ENCODE measurements around the gene PRPH. TPM values are rescaled to one million over a fixed set of nuclear protein-coding genes. Genes with fewer than 3 reads are reported as not detected.

PRPH gene
- total and polyA plus RNA-seq, 2 of the 13 experiments (the other 11 are each of a cell fraction or from before 2014, with no cell fraction given), result 0.12 TPM; not detected in 1

DNA sequence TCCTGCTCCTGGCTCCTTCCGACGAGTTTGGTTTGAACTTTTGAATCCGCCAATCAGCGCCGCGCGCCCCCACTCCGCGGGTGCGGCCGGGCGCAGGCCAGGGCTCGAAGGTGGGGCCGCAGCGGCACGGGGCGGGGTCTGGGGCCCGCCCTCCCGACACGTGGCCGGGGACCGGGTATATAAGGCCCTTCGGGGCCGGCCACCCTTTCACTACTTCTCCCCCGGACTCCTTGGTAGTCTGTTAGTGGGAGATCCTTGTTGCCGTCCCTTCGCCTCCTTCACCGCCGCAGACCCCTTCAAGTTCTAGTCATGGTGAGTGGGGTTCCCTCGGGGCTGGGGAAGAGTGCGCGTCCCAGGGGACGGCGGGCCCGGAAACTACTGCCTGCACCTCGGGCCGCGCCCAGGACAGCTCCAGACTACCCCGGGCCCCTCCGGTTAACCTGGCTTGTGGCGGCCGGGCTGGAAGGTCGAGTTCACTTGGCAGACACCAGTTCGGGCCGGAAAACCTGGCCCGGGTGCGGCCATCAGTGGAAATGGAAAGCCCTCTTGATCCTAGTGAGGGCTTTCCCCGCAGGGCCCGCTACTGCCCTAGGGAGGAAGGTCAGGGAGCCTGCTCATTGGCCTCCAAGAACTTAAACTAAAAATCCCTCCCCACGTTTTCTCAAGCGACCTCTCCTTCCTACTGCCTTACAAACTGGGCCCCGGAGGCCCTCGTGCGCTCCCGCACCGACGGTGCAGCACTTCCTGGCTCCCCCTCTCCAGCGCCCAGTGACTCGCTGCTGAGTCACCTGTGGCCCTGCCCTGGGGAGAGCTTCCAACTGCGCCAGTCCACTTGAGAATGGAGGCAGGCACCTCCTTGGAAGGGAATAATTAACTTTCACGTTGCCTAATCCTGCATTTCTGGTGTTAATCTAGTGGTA, 29.8 kb upstream of the PRPH start, which contains the start of gene TUBA1C (continued):
- TF ChIP-seq, protein P1, sequence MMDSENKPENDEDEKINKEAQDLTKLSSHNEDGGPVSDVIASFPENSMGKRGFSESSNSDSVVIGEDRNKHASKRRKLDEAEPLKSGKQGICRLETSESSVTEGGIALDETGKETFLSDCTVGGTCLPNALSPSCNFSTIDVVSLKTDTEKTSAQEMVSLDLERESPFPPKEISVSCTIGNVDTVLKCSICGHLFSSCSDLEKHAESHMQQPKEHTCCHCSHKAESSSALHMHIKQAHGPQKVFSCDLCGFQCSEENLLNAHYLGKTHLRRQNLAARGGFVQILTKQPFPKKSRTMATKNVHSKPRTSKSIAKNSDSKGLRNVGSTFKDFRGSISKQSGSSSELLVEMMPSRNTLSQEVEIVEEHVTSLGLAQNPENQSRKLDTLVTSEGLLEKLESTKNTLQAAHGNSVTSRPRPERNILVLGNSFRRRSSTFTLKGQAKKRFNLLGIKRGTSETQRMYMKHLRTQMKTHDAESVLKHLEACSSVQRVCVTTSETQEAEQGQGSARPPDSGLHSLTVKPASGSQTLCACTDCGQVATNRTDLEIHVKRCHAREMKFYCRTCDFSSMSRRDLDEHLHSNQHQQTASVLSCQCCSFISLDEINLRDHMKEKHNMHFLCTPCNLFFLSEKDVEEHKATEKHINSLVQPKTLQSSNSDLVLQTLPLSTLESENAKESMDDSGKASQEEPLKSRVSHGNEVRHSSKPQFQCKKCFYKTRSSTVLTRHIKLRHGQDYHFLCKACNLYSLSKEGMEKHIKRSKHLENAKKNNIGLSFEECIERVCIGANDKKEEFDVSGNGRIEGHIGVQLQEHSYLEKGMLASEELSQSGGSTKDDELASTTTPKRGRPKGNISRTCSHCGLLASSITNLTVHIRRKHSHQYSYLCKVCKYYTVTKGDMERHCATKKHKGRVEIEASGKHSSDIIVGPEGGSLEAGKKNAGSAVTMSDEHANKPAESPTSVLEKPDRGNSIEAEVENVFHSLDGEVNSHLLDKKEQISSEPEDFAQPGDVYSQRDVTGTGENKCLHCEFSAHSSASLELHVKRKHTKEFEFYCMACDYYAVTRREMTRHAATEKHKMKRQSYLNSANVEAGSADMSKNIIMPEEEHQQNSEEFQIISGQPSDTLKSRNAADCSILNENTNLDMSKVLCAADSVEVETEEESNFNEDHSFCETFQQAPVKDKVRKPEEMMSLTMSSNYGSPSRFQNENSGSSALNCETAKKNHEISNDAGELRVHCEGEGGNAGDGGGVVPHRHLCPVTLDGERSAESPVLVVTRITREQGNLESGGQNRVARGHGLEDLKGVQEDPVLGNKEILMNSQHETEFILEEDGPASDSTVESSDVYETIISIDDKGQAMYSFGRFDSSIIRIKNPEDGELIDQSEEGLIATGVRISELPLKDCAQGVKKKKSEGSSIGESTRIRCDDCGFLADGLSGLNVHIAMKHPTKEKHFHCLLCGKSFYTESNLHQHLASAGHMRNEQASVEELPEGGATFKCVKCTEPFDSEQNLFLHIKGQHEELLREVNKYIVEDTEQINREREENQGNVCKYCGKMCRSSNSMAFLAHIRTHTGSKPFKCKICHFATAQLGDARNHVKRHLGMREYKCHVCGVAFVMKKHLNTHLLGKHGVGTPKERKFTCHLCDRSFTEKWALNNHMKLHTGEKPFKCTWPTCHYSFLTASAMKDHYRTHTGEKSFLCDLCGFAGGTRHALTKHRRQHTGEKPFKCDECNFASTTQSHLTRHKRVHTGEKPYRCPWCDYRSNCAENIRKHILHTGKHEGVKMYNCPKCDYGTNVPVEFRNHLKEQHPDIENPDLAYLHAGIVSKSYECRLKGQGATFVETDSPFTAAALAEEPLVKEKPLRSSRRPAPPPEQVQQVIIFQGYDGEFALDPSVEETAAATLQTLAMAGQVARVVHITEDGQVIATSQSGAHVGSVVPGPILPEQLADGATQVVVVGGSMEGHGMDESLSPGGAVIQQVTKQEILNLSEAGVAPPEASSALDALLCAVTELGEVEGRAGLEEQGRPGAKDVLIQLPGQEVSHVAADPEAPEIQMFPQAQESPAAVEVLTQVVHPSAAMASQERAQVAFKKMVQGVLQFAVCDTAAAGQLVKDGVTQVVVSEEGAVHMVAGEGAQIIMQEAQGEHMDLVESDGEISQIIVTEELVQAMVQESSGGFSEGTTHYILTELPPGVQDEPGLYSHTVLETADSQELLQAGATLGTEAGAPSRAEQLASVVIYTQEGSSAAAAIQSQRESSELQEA (CRISPR knock-in tag; IDR thresholded peaks at IDR 0.05; ENCODE audit: not compliant biosample characterization), result peak; percentile 51
- TF ChIP-seq REPIN1 (CRISPR knock-in tag; IDR thresholded peaks at IDR 0.05; ENCODE audit: borderline replicate concordance, low read depth) (peak; percentile 60), KLF15 (CRISPR knock-in tag; IDR thresholded peaks at IDR 0.05; ENCODE audit: borderline replicate concordance) (peak; percentile 83; the same call in 1 of the 2 replicates), FOXC1 (CRISPR knock-in tag; IDR thresholded peaks at IDR 0.05; ENCODE audit: borderline replicate concordance) (peak; percentile 41; the same call in 1 of the 2 replicates), SNAPC2 (CRISPR knock-in tag; IDR thresholded peaks at IDR 0.05) (peak; percentile 72)
- TF ChIP-seq, protein P2, sequence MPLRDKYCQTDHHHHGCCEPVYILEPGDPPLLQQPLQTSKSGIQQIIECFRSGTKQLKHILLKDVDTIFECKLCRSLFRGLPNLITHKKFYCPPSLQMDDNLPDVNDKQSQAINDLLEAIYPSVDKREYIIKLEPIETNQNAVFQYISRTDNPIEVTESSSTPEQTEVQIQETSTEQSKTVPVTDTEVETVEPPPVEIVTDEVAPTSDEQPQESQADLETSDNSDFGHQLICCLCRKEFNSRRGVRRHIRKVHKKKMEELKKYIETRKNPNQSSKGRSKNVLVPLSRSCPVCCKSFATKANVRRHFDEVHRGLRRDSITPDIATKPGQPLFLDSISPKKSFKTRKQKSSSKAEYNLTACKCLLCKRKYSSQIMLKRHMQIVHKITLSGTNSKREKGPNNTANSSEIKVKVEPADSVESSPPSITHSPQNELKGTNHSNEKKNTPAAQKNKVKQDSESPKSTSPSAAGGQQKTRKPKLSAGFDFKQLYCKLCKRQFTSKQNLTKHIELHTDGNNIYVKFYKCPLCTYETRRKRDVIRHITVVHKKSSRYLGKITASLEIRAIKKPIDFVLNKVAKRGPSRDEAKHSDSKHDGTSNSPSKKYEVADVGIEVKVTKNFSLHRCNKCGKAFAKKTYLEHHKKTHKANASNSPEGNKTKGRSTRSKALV (CRISPR knock-in tag; IDR thresholded peaks at IDR 0.05), result peak; percentile 73
- TF ChIP-seq, protein P3, sequence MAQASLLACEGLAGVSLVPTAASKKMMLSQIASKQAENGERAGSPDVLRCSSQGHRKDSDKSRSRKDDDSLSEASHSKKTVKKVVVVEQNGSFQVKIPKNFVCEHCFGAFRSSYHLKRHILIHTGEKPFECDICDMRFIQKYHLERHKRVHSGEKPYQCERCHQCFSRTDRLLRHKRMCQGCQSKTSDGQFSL (CRISPR knock-in tag; IDR thresholded peaks at IDR 0.05), result peak; percentile 26; the same call in 1 of the 2 replicates
- TF ChIP-seq, protein P4, sequence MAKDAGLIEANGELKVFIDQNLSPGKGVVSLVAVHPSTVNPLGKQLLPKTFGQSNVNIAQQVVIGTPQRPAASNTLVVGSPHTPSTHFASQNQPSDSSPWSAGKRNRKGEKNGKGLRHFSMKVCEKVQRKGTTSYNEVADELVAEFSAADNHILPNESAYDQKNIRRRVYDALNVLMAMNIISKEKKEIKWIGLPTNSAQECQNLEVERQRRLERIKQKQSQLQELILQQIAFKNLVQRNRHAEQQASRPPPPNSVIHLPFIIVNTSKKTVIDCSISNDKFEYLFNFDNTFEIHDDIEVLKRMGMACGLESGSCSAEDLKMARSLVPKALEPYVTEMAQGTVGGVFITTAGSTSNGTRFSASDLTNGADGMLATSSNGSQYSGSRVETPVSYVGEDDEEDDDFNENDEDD (CRISPR knock-in tag; IDR thresholded peaks at IDR 0.05; ENCODE audit: borderline replicate concordance), result peak; percentile 79; the same call in 1 of the 2 replicates

All from HepG2 (cell line).